Measurements from ENCODE around the gene STK32C. TPM values are rescaled to one million over a fixed set of nuclear protein-coding genes. Genes with fewer than 3 reads are reported as not detected.

STK32C gene
- total RNA-seq, 1 donor from 2014 or later: 15.7 TPM

DNA sequence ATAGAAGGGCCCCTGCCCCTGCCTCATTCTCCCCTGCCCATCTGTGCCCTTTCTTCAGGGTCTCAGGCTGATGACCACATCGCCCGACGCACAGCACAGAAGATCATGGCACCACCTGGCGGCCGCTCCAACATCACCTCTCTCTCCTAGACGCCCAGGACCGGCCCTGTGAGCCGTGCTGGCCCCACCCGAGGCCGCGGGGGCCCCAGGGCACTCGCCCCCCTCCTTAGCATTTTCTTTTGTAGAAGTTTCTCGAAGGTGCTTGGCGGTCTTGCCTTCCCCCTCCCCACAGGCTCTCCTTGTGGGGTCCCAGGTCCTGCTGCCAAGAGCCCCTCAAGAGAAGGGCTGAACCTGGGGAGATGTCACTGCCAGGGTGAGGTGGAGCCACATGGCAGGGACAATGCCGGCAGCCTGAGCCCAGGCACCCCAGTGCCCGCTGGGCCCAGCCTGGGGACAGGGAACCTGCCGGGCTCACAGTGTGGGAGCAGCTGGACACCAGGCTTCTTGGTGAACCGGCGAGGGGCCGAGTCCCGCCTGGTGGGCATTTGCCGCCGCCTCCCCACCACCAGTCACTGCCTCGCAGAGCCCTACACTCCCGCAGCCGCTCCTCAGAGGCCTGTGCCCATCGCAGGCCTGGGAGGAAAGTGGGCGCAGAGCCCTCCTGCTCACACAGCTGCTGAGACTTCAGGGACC is 102.8 kb downstream of the STK32C start:
- Mint-ChIP-seq H3K36me3 (ENCODE audit: unreplicated experiment) (no peaks in the 10 kb centered on the region), H3K4me1 (ENCODE audit: unreplicated experiment) (peaks cover 6% of the 10 kb centered on the region), H3K9me3 (ENCODE audit: unreplicated experiment) (no peaks in the 10 kb centered on the region), H3K27me3 (ENCODE audit: unreplicated experiment) (no peaks in the 10 kb centered on the region), H3K27ac (ENCODE audit: unreplicated experiment) (no peak overlapping the region), H3K4me3 (ENCODE audit: unreplicated experiment) (no peak overlapping the region)
- TF ChIP-seq, protein P1, sequence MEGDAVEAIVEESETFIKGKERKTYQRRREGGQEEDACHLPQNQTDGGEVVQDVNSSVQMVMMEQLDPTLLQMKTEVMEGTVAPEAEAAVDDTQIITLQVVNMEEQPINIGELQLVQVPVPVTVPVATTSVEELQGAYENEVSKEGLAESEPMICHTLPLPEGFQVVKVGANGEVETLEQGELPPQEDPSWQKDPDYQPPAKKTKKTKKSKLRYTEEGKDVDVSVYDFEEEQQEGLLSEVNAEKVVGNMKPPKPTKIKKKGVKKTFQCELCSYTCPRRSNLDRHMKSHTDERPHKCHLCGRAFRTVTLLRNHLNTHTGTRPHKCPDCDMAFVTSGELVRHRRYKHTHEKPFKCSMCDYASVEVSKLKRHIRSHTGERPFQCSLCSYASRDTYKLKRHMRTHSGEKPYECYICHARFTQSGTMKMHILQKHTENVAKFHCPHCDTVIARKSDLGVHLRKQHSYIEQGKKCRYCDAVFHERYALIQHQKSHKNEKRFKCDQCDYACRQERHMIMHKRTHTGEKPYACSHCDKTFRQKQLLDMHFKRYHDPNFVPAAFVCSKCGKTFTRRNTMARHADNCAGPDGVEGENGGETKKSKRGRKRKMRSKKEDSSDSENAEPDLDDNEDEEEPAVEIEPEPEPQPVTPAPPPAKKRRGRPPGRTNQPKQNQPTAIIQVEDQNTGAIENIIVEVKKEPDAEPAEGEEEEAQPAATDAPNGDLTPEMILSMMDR (IDR thresholded peaks at IDR 0.05): no peak
- DNase-seq (ENCODE audit: extremely low spot score, unreplicated experiment): no peak

DNA sequence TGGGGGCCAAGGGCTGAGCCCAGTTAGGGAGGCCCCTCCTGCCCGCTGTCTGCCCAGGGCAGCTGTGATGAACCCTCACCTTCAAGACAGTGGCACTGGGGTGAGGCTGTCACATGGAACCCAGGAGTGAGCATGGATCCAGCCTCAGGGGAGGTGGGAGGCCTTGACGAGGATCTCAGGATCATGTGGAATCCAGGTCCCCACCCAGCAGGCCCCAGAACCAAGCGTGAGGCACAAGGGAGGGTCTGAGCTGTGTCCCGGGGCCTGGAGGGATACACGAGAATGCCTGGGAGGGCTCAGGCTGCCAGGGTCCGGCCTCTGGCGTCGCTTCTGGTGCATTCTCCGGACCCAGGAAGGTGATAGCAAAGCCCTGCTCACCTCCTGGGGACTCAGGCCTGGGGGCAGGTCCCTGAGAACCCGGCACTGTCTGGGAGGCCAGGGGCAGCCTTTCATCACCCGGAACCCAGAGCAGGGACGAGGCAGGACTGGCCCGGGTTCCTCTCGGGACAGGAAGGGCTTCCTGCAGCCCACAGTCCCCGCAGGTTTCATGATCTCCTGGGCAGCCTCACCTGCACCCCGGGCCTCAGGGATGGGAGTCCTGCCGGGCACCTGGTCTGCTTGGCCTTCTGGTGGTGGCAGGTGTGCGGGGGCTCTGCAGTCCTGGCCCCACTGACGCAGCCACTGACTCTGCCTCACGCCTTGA is 103.5 kb downstream of the STK32C start:
- no peaks in the 10 kb centered on the region for H3K36me3 Mint-ChIP-seq (ENCODE audit: unreplicated experiment)
- no peak overlapping the region for H3K27ac Mint-ChIP-seq (ENCODE audit: unreplicated experiment)
- DNase-seq (ENCODE audit: extremely low spot score, unreplicated experiment): no peak
- TF ChIP-seq, protein P1 (IDR thresholded peaks at IDR 0.05): no peak
- H3K9me3 Mint-ChIP-seq (ENCODE audit: unreplicated experiment): no peaks in the 10 kb centered on the region
- H3K4me1 Mint-ChIP-seq (ENCODE audit: unreplicated experiment): peaks cover 6% of the 10 kb centered on the region
- H3K27me3 Mint-ChIP-seq (ENCODE audit: unreplicated experiment): no peaks in the 10 kb centered on the region
- no peak overlapping the region for H3K4me3 Mint-ChIP-seq (ENCODE audit: unreplicated experiment)

DNA sequence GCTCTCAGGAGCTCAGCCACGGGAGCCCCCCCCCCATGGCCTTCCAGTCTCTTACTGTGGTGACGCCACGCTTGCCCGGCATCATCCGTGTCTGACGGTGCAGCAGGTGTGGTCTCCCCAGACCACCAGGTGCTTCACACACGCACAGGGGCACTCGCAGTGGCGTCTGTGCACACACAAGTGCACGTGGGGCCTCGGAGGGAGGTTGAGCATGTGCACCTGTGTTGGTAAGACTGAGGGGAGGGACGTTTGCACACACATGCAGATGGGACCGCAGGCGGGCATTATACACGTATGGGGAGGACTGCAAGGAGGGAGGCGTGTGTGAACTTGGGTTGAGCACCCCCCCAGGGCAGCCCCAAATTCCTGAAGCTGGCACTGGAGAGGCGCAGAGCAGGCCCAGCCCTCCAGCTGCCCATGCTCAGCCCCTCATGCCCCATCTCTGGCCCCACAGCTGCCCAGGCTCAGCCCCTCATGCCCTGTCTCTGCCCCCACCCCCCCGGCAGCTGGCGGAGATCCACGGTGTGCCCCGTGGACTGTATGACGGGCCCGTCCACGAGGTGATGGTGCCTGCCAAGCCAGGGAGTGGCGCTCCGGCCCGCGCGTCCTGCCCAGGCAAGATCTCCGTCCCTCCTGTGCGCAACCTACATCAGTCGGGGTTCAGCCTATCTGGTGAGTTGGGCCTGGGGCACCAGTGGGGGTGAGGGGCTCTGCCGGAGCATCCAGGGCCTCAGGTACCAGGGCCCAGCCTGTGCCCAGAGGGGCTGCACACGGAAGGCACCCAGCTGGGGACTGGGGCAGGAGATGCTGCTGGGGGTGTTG is 104.3 kb downstream of the STK32C start:
- Mint-ChIP-seq H3K4me3 (ENCODE audit: unreplicated experiment) (no peak overlapping the region), H3K9me3 (ENCODE audit: unreplicated experiment) (no peaks in the 10 kb centered on the region), H3K27me3 (ENCODE audit: unreplicated experiment) (no peaks in the 10 kb centered on the region), H3K36me3 (ENCODE audit: unreplicated experiment) (no peaks in the 10 kb centered on the region), H3K27ac (ENCODE audit: unreplicated experiment) (no peak overlapping the region), H3K4me1 (ENCODE audit: unreplicated experiment) (peaks cover under 1% of the 10 kb centered on the region)
- DNase-seq (ENCODE audit: extremely low spot score, unreplicated experiment): no peak
- TF ChIP-seq, protein P1 (IDR thresholded peaks at IDR 0.05): no peak

DNA sequence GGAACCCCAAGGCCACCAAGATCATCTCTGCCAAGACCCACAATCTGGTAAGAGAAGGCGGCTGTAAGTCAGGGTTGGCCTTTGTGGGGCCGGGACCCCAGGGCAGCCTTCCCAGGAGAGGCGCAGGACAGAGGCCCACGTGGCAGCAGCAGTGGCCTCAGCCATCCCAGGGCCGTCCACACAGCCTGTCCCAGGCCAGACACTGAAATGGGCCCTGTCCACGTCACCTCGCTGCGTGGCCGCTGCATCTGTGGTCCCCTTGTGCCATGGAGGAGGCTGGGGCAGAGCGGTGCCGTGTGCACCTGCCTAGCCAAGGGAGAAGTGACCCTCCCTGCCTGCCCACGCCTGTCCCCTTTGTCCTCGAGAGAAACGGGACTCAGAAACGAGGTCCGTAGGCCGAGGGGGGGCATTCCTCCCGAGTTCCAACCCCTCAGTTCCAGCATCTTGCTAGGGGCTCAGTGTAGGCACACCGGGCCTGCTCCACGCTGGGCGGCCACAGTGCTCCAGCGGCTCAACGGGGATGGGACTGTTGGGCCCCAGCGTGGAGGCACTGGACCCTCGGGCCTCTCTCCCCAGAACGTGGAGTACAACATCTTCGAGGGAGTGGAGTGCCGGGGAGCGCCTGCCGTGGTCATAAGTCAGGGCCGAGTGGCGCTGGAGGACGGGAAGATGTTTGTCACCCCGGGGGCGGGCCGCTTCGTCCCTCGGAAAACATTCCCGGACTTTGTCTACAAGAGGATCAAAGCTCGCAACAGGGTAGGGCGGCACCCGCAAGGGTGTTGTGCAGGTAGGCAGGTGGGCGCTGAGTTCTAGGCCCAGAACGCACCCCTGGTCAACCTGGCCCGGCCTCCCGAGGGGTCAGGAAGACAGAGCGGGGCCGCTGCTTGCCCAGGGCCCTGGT is 105.4 kb downstream of the STK32C start:
- H3K4me3 Mint-ChIP-seq (ENCODE audit: unreplicated experiment): no peak overlapping the region
- no peak for DNase-seq (ENCODE audit: extremely low spot score, unreplicated experiment)
- TF ChIP-seq, protein P1 (IDR thresholded peaks at IDR 0.05): no peak

More for the DNA sequence above, 105.4 kb downstream of the STK32C start:
- no peaks in the 10 kb centered on the region for H3K9me3 Mint-ChIP-seq (ENCODE audit: unreplicated experiment)
- H3K36me3 Mint-ChIP-seq (ENCODE audit: unreplicated experiment): no peaks in the 10 kb centered on the region
- no peaks in the 10 kb centered on the region for H3K4me1 Mint-ChIP-seq (ENCODE audit: unreplicated experiment)
- no peaks in the 10 kb centered on the region for H3K27me3 Mint-ChIP-seq (ENCODE audit: unreplicated experiment)
- H3K27ac Mint-ChIP-seq (ENCODE audit: unreplicated experiment): no peak overlapping the region
